ENCODE measurements around the gene CRYAA.

- TF ChIP-seq CTCF (IDR thresholded peaks at IDR 0.05; ENCODE audit: borderline replicate concordance, extremely low read depth, low read length, poor library complexity, severe bottlenecking) (no peak), EZH2 (IDR thresholded peaks at IDR 0.05; ENCODE audit: borderline replicate concordance, low read depth, low read length, severe bottlenecking) (no peak)
These were observed 41.0 kb downstream of the CRYAA start for GRCh38 chr21:43209575-43210453.
